SJSA1 (cell line): ENCODE data around the gene GDPD5. TPM values are rescaled to one million over a fixed set of nuclear protein-coding genes. Genes with fewer than 3 reads are reported as not detected.

Experiments used
- DNase-seq, 2 experiments: peaks; one replicate each; pipeline ENCODE4 v3.0.0-alpha.2; 2015 to 2020; ENCODE audit warnings: low spot score in 2 of 2, low read depth in 1 of 2
- H3K27ac ChIP-seq: fragments of 250-450 bp; sonication (Bioruptor Pico); 2 replicates; pipeline ENCODE4 v1.5.1; 2020; ENCODE audit warnings: mild to moderate bottlenecking, moderate library complexity
- H3K27me3 ChIP-seq: fragments of 250-450 bp; sonication (Bioruptor Pico); replicated peaks from 2 replicates; pipeline ENCODE4 v1.5.1; 2020; ENCODE audit warnings: mild to moderate bottlenecking, moderate library complexity
- H3K36me3 ChIP-seq: fragments of 250-450 bp; sonication (Bioruptor Pico); 2 replicates; pipeline ENCODE4 v1.5.1; 2020; ENCODE audit warnings: mild to moderate bottlenecking
- H3K4me1 ChIP-seq: fragments of 250-450 bp; sonication (Bioruptor Pico); replicated peaks from 2 replicates; pipeline ENCODE4 v1.6.1; 2021; ENCODE audit warnings: mild to moderate bottlenecking
- H3K4me3 ChIP-seq: fragments of 250-450 bp; sonication (Bioruptor Pico); 2 replicates; pipeline ENCODE4 v1.5.1; 2020; ENCODE audit warnings: mild to moderate bottlenecking
- H3K9me3 ChIP-seq: fragments of 250-450 bp; sonication (Bioruptor Pico); replicated peaks from 2 replicates; pipeline ENCODE4 v1.5.1; 2020; ENCODE audit warnings: mild to moderate bottlenecking
- total RNA-seq: library from RNA; depleted of rRNA; stranded (reverse); fragments of >200 nt; shearing (Covaris generic); gene quantifications from 2 replicates; pipeline ENCODE4 v1.2.3, GENCODE V29; 2014

The GDPD5 gene
- total RNA-seq, 1 experiment from 2014 or later: 2.5 TPM

DNA sequence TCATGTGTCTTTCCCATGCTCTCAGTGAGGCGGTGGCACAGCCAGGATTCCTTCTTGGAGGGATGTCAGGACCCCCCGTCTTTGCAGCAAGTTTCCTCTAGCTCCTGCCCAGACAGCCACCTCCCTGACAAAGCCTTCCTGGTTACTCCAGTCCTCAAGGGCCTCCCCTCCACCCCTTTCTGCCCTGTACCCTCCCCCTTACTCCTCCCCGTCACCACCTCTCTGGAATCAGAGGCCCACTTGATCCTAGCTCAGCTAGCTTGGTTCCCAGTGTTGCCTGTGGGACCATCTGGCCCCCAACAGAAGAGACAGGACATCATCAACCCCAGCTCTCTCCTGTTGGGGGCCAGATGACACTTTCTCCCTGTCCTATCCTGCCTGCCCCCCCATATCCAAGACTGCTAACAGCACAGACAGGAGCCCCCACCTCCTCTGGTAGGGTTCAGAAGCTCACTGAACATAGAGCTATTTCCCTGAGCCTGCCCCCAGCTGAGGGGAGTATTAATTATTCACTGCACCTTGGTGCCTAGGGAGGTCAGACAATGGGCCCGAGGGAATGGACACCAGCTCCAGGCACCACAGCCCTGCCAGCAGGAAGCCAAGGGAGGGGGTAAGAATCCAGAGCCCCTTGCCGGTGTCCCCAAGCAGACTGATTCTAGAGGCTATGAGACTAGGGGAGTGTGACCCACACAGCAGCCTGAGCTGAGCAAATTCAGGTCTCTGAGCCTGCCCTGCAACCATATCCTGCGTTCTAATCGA, 3.3 kb downstream of the GDPD5 start:
- Histone ChIP-seq H3K4me3 (no peak overlapping the region), H3K4me1 (peaks cover 8% of the 10 kb centered on the region)
- no peak for DNase-seq

DNA sequence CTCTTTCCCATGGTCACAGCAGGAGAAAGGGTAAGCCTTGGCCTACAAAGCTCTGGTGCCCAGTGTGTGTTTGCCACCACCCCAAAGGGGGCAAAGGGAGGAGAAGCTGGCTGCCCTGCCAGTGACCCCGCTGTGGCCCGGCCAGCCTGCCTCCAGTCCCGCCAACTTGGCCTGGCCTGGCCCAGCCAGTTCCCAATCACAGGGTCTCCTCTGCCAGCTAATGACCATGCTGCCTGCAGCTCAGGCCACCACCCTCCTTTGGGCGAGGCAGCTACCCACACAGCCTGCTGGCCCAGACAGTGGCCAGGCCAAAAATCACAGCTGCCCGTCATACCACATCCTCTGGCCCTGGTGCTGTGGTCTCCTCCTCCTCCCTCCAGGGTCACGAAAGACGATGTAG, 5.1 kb downstream of the GDPD5 start:
- no peak overlapping the region for H3K4me3 ChIP-seq
- peaks cover 6% of the 10 kb centered on the region; the same call in 1 of the 2 replicates for H3K27me3 ChIP-seq
- no peak for DNase-seq
- H3K4me1 ChIP-seq: peaks cover 8% of the 10 kb centered on the region
- no peaks in the 10 kb centered on the region for H3K9me3 ChIP-seq
- H3K36me3 ChIP-seq: no peaks in the 10 kb centered on the region
- no peak overlapping the region for H3K27ac ChIP-seq

More for the DNA sequence above, 3.3 kb downstream of the GDPD5 start:
- H3K9me3 ChIP-seq: no peaks in the 10 kb centered on the region
- peaks cover 6% of the 10 kb centered on the region; the same call in 1 of the 2 replicates for H3K27me3 ChIP-seq
- H3K36me3 ChIP-seq: no peaks in the 10 kb centered on the region
- no peak overlapping the region for H3K27ac ChIP-seq

DNA sequence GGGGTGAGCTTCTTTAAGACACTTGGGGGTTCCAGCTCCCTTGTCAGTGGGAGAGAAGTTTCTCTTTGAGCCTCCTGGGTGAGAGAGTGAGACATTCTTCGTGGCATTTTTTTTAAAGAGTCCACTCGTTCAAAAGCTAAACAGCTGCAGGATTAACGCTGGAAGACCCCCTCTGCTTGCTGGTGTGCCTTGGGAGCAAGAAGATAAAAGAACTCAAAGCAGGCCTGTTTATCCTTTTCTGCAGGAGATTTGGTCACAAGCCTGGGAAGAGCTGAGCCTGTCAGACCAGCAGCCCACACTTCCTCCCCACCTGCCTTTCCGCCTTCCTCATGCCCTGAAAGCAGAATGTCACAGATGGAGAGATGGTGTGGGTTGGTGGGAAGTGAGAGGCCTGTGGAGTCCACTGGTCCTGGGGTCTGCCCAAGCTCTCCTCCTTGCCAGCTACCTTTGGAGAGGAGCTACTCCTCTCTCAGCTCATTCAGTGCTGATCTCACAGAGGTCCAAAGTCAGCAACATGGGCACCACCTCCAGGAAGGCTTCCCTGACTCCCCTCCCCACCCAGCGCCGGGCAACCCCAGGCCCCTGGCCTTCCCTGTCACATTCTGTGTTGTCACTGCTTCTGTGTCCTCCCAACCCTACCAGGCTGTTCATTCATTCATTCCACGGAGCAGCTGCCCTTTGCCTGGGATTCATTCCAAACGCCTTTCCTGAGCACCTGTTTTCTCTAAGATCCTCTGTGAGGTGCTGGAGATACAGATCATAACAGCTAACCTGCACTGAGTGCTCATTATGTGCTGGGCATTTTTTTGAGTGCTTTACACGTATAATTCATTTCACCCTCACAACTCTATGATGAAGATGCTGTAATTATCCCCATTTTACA, 6.7 kb downstream of the GDPD5 start:
- no peaks in the 10 kb centered on the region for H3K27me3 ChIP-seq
- H3K36me3 ChIP-seq: no peaks in the 10 kb centered on the region
- H3K27ac ChIP-seq: no peak overlapping the region
- no peak overlapping the region for H3K4me3 ChIP-seq
- no peaks in the 10 kb centered on the region for H3K4me1 ChIP-seq
- no peak for DNase-seq
- H3K9me3 ChIP-seq: no peaks in the 10 kb centered on the region

DNA sequence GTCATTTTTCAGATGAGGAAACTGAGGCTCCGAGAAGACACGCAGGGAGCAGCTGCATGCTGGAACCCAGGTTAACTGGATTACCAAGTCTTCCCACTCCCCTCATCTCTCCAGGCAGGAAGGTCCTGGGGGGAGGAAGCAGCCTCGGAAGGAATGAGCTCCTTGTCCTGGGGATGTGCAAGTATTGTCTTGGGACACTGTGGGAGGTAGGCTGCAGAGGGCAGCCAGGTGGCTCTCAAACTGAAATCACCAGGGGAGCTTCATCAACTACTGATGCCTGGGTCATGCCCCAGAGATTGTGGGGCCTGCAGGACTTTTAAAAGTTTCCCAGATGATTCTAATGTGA, 7.6 kb downstream of the GDPD5 start:
- Histone ChIP-seq H3K27ac (no peak overlapping the region), H3K9me3 (no peaks in the 10 kb centered on the region), H3K4me3 (no peak overlapping the region), H3K27me3 (no peaks in the 10 kb centered on the region), H3K36me3 (no peaks in the 10 kb centered on the region), H3K4me1 (no peaks in the 10 kb centered on the region)
- no peak for DNase-seq

DNA sequence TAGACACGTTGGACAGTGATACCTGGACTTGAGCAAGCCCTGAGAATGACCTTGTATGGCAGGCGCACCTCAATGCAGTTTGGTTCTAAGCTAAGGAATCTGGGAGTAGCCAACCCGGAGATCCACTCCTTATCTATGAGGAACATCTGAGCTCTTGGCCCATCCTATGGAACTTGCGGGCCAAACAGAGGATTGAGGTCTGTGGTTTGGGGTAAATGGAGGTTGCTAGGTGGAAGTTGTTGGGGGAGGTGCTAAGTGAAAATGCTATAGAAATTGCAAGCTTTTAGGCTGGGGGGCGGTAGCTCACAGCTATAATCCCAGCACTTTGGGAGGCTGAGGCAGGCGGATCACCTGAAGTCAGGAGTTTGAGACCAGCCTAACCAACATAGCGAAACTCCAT, 8.9 kb downstream of the GDPD5 start:
- DNase-seq: no peak
- H3K4me3 ChIP-seq: no peak overlapping the region

DNA sequence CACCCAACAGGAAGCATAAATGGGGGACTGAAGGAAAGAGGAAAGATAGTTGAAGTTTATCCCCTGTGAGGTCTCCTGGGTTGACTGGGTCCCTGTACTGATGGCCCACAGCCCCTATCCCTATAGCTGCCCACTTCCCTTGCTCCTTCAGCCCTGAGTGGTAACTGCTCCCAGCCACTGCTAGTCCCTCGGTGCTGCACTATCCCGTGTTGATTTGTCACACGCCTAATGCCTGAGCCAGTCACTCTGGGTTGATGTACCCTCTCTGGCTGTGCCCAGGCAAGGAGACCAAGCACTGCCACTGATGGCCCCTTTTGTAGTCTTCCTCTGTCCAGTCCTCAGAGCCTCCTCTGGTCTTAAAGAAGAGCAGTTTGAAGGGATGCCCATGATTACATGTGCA, 9.6 kb downstream of the GDPD5 start:
- no peaks in the 10 kb centered on the region for H3K4me1 ChIP-seq
- no peaks in the 10 kb centered on the region for H3K27me3 ChIP-seq
- DNase-seq: no peak
- no peak overlapping the region for H3K4me3 ChIP-seq
- no peak overlapping the region for H3K27ac ChIP-seq
- no peaks in the 10 kb centered on the region for H3K36me3 ChIP-seq
- no peaks in the 10 kb centered on the region for H3K9me3 ChIP-seq

More for the DNA sequence above, 8.9 kb downstream of the GDPD5 start:
- no peaks in the 10 kb centered on the region for H3K27me3 ChIP-seq
- H3K36me3 ChIP-seq: no peaks in the 10 kb centered on the region
- no peaks in the 10 kb centered on the region for H3K4me1 ChIP-seq
- H3K9me3 ChIP-seq: no peaks in the 10 kb centered on the region
- no peak overlapping the region for H3K27ac ChIP-seq

DNA sequence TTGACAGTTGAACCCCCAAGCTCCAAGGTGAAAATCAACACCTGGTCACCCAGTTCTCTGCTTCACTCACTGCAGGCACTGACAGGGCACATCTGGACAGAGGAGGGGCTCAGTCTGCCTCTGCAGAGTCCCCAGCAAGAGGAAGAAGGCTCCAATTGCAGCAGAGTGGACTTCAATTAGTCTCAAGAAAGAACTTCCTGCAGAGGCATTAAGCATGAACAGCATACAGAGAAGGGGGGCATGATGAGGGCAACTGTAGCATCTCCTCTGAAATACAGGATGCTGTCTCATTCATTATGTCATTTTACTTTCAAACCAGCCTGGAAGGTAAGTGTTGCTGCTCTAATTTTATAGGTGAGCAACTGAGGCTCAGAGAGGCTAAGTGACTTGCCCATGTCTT, 11.1 kb downstream of the GDPD5 start:
- no peak for DNase-seq
- Histone ChIP-seq H3K4me1 (no peaks in the 10 kb centered on the region), H3K4me3 (no peak overlapping the region), H3K9me3 (no peaks in the 10 kb centered on the region), H3K27ac (no peak overlapping the region), H3K27me3 (no peaks in the 10 kb centered on the region), H3K36me3 (no peaks in the 10 kb centered on the region)

DNA sequence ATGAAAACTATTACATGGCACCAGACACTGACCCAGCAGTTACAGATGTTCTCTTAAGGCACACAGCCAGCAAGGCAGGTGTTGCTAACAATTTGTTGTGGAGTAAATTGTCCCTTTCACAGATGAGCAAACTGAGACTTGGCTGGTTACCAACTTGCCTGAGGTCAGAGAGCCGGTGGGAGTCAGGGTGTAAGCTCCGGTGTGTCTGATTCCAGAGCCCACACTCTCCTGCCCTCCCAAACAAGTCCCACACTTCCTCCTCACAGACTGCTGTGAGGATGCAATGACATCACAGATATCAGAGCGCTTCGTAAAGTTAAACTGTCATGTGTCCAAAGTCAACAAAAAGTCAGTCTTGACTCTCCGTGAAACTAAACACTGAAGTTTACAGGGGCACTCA, 12.5 kb downstream of the GDPD5 start:
- DNase-seq: no peak
- Histone ChIP-seq H3K36me3 (no peaks in the 10 kb centered on the region), H3K27ac (no peak overlapping the region)

DNA sequence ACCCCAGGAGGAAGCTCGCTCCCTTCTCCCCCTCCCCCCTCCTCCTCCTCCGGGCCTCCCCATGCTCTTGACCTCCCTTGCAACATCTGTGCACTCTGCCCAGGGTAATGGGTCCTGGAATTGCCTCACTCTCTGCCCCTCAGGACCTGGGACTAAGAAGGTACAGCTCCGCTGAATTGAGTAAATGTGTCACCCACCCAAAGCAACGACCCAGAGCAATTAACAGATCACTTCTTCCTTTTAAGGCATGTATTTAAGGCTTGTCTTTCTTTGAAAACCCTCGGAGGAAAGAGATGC, 15.1 kb downstream of the GDPD5 start:
- DNase-seq: no peak
- no peaks in the 10 kb centered on the region for H3K4me1 ChIP-seq
- H3K36me3 ChIP-seq: no peaks in the 10 kb centered on the region
- H3K9me3 ChIP-seq: no peaks in the 10 kb centered on the region
- no peak overlapping the region for H3K27ac ChIP-seq
- H3K27me3 ChIP-seq: no peaks in the 10 kb centered on the region
- H3K4me3 ChIP-seq: no peak overlapping the region

More for the DNA sequence above, 12.5 kb downstream of the GDPD5 start:
- no peaks in the 10 kb centered on the region for H3K9me3 ChIP-seq
- no peak overlapping the region for H3K4me3 ChIP-seq
- no peaks in the 10 kb centered on the region for H3K27me3 ChIP-seq
- H3K4me1 ChIP-seq: no peaks in the 10 kb centered on the region

DNA sequence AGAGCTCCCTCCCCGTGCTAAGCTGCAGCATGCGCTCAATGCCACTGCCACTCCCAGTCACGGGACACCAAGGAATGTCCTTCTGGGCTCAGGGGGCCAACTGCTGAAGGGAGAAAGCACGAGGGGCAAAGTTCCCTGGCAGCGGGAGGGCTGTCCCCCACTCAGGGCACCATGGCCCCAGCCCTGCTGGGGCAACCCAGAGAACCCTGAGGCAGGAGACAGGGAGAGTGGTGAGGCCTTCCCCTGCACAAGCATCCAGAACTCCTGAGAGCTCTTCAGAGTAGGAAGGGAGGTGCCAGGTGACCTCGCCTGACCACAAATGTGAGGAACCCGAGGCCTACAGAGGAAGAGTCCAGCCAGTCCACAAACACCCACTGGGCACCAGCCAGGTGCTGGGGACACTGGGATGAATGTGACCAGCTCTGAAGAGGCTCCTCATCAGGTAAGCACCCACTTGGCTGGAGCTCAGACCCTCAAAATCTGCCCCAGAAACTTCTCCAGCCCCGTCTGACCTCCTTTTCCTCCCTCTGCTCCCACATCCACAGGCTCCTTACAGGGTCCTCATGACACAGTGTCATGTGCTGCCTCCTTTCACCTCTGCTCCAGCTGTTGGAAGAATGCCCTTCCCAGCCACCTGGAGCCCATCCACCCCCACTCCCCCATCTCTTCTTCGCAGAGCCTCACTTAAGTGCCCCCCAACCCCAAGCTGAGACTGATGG, 15.6 kb downstream of the GDPD5 start:
- H3K27me3 ChIP-seq: no peaks in the 10 kb centered on the region
- no peaks in the 10 kb centered on the region for H3K9me3 ChIP-seq
- no peak for DNase-seq
- H3K36me3 ChIP-seq: no peaks in the 10 kb centered on the region
- no peak overlapping the region for H3K27ac ChIP-seq
- H3K4me1 ChIP-seq: no peaks in the 10 kb centered on the region
- no peak overlapping the region for H3K4me3 ChIP-seq

DNA sequence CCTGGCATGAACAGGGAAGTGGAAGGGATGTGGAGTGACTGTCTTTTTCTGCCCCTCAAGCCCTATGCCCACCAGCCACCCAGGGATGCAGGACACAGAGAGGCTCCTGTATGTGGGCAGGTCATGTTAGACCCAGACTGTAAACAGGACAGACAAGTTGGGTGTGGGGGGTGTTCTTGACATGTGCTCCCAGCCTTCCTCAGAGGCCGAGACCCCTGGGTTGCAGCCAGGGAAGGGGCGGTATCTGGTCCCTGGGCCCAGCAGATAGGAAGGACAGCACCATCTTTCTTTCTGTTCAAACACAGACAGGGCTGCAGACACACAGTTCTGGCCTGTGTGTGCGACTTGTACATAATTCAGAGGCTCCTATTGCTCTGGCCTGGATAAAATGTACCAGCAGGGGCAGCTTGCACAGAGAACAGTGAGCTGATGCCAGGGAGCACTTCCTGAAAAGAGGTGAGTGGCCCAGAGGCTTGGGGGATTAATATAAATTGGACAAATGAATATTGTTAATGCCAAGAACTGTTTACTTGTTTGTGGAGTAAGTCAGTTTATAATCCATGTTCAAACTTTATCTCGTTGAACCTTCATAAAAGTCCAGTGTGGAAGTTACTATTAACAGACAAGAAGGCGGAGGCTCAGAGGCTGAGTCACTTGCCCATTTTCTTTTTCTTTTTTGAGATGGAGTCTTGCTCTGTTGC, 16.6 kb downstream of the GDPD5 start:
- H3K27ac ChIP-seq: no peak overlapping the region
- H3K9me3 ChIP-seq: no peaks in the 10 kb centered on the region
- DNase-seq: no peak
- no peaks in the 10 kb centered on the region for H3K36me3 ChIP-seq
- H3K4me3 ChIP-seq: no peak overlapping the region
- no peaks in the 10 kb centered on the region for H3K4me1 ChIP-seq
- H3K27me3 ChIP-seq: no peaks in the 10 kb centered on the region

DNA sequence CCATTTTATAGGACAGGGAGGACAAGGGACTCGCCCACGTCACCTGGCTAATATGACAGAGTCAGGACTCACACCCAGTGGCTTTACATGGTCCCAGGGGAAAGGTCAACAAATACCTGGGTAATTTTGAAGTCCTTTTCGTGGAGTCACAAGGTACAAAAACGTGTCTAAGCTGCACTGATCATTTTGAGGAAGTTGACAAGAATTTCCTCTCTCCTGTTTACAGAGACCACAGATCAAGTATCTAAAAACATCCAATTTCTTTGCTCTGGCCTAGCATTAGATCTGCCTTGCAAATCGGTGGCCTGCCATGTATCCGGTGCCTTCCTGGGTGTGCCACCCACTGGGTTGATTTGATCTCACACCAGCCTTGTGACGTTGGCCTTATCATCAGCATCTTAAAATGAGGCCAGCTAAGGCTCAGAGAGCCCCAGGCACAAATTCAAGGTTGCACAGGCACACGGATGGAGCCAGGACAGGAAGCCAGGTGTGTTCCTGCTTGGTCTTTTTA, 17.6 kb downstream of the GDPD5 start:
- H3K27me3 ChIP-seq: no peaks in the 10 kb centered on the region
- no peak overlapping the region for H3K4me3 ChIP-seq
- no peaks in the 10 kb centered on the region for H3K4me1 ChIP-seq
- no peaks in the 10 kb centered on the region for H3K9me3 ChIP-seq
- no peak overlapping the region for H3K27ac ChIP-seq
- H3K36me3 ChIP-seq: no peaks in the 10 kb centered on the region
- no peak for DNase-seq

DNA sequence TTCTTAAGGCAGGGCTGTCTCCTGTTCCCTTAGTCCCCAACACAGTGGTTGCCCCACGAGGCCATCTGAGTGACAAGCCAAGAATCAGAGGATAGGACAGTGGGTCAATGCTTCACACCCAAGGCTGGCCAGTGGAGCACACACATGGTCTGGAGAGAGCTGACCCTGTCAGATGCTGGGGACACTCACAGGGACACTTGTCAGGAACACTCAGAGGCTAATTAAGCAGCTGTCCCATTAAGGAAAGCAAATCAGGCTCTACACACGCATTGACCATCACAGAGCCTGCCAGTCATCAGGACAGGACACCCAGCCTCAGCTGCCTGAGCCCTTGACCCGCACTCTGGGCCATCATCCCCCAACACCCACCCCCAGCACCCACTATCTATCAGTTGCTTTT, 18.2 kb downstream of the GDPD5 start:
- no peaks in the 10 kb centered on the region for H3K36me3 ChIP-seq
- H3K4me1 ChIP-seq: no peaks in the 10 kb centered on the region
- H3K27ac ChIP-seq: no peak overlapping the region
- no peaks in the 10 kb centered on the region for H3K27me3 ChIP-seq
- no peak for DNase-seq
- H3K4me3 ChIP-seq: no peak overlapping the region
- no peaks in the 10 kb centered on the region for H3K9me3 ChIP-seq
